ENCODE measurements around the gene HADH. TPM values are rescaled to one million over a fixed set of nuclear protein-coding genes. Genes with fewer than 3 reads are reported as not detected.
"Not testable (repeated sequence)": the region's sequence is repeated elsewhere in the genome, so short reads cannot be mapped to it uniquely, and the experiment has no call there.

The HADH gene
- total RNA-seq: 10 to 100 TPM; 49.0 to 50.6 TPM

DNA sequence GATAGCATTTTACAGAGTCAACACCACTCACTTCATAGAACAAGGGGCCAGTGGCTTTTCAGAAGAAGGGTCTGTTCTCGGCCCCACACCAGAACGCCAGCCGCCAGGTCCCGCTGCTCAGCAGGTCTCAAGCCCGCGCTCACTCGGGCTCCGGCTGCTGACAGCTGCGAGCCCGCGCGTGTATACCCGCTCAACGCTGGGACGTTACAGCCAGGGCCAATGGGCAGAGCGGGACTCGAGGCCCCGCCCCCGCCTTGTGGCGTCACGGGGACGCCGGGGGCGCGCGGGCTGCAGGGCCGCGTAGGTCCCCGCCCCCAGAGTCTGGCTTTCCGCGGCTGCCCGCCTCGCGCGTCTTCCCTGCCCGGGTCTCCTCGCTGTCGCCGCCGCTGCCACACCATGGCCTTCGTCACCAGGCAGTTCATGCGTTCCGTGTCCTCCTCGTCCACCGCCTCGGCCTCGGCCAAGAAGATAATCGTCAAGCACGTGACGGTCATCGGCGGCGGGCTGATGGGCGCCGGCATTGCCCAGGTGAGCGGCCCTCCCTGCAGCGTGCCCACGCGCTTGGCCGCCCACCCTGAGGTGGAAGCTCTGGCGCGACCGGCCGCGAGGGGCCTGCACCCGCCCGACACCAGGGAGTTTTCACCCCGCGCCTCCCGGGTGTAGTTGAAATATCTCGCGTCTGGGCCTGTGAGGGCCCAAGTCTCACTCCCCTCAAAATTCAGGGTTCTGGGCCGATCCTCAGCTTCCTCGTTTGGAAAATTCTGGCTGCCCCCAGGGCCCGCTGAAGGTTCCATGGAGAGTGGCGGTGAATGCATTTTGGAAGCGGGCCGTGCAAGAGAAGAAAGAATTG is at the start of gene HADH:
HADH (plus strand) TSS at position 353 of the 850 bp plus-strand sequence; CDS start at position 397, 44 bp downstream.
- peak; percentile 95 for DNase-seq
- H3K27me3 Mint-ChIP-seq: no peaks in the 10 kb centered on the region
- CTCF ChIA-PET: no interaction called here
- no peaks in the 10 kb centered on the region for H3K9me3 Mint-ChIP-seq
- H3K36me3 Mint-ChIP-seq: peaks cover 1% of the 10 kb centered on the region
- H3K4me3 Mint-ChIP-seq: peak within 1 kb of the TSS; percentile 85
- peaks cover 36% of the 10 kb centered on the region for H3K4me1 Mint-ChIP-seq (ENCODE audit: low read depth)
- intact Hi-C loops (cut with micrococcal nuclease): loop anchor here (1.0 to 2.0 kb wide), 4 partner anchors 58 to 631 kb away; partner anchors contain the start of genes CYP2U1, PAPSS1 and RPL34
- POLR2A ChIA-PET: interaction anchor here (0.7 to 1.2 kb wide), 2 partner anchors 38 to 182 kb away, joined by 3 read pairs; no protein-coding TSS in a partner anchor
- H3K27ac Mint-ChIP-seq: peak within 1 kb of the TSS; percentile 76

DNA sequence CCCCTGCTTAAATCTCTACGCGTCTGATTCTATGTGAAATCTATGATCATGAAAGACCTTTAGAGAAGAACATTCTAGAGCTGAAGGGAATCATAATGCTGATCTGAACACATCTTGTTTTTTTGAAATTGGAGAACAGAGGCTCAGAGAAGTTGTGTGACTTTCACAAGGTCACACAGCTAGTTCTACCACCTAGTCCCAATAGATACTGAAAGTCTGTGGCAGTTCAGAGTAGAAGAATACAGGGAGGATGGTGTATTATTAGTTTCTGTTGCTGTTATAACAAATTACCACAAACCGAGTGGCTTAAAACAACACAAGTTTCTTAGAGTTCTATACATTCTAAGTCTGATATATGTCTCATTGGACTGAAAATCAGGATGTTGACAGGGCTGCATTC is 43.9 kb upstream of the HADH start:
- Mint-ChIP-seq H3K4me3 (no peak overlapping the region), H3K4me1 (ENCODE audit: low read depth) (no peaks in the 10 kb centered on the region), H3K27me3 (no peaks in the 10 kb centered on the region), H3K36me3 (peaks cover 16% of the 10 kb centered on the region), H3K27ac (no peak overlapping the region), H3K9me3 (no peaks in the 10 kb centered on the region)
- DNase-seq: no peak
- CTCF ChIA-PET: no interaction called here
- POLR2A ChIA-PET: no interaction called here
- intact Hi-C loops (cut with micrococcal nuclease): no loop called here

DNA sequence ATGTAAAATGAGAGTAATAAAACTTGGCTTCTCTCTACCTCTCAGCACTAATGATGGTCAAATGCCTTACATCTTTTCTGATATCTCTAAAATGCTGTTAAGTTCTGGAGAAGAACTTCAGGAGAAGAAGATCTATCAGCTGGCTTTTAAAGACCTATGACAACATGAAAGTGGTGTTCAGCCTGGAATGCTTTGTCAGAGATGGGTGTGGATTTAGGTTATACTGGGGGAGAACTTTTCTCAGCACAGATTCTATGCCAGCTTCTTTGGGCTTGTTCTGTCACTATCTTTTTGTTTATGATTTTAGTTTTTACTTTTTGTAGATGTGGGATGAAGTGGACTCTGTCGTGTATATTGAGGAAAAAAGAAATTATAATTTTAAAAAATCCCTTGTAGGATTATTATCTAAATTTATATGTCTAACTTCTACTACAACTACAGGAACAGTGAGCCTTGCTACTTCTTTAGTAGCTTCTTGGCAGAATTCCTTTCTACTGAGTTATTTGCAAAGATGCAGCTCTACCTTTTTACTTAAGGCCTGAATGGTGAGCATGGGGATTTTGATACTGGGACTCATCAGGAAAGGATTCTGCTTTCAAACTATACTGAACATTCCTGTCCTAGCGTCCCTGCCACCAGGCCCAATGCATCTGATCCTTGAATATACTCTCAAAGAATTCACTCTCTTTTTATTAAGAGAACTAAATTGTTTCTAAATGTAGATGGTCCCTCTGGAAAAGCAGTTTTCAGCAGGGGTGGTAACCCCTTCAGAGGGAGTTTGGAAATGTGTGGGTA is 38.7 kb upstream of the HADH start:
- intact Hi-C loops (cut with micrococcal nuclease): no loop called here

DNA sequence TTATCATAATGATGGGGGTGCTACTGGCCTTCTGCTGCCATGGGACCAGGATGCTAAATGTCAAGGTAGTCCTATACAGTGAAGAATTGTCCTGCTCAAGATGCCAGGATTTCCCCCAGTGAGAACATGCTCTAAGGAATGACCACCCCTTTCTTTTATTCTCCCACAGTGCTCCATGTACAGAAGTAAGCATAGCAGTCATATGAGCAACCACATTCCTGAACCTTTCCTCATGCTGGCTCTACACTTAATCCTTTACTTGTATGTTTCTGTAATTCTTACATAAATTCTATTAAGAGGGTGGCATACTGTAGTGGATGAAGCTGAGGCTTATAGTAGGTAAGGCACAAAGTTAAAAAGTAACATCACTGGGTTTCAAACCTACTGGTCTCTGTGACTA is 38.1 kb upstream of the HADH start:
- peaks cover 2% of the 10 kb centered on the region for H3K27me3 Mint-ChIP-seq
- H3K4me3 Mint-ChIP-seq: no peak overlapping the region
- POLR2A ChIA-PET: no interaction called here
- intact Hi-C loops (cut with micrococcal nuclease): no loop called here
- no peaks in the 10 kb centered on the region for H3K4me1 Mint-ChIP-seq (ENCODE audit: low read depth)
- H3K36me3 Mint-ChIP-seq: peaks cover 22% of the 10 kb centered on the region
- no peak for DNase-seq
- peaks cover 13% of the 10 kb centered on the region for H3K9me3 Mint-ChIP-seq
- H3K27ac Mint-ChIP-seq: no peak overlapping the region
- CTCF ChIA-PET: no interaction called here

More for the DNA sequence above, 38.7 kb upstream of the HADH start:
- H3K27me3 Mint-ChIP-seq: peaks cover 2% of the 10 kb centered on the region
- peaks cover 7% of the 10 kb centered on the region for H3K9me3 Mint-ChIP-seq
- no peak overlapping the region for H3K4me3 Mint-ChIP-seq
- H3K36me3 Mint-ChIP-seq: peaks cover 18% of the 10 kb centered on the region
- H3K4me1 Mint-ChIP-seq (ENCODE audit: low read depth): no peaks in the 10 kb centered on the region
- POLR2A ChIA-PET: no interaction called here
- CTCF ChIA-PET: no interaction called here
- H3K27ac Mint-ChIP-seq: no peak overlapping the region
- DNase-seq: no peak

DNA sequence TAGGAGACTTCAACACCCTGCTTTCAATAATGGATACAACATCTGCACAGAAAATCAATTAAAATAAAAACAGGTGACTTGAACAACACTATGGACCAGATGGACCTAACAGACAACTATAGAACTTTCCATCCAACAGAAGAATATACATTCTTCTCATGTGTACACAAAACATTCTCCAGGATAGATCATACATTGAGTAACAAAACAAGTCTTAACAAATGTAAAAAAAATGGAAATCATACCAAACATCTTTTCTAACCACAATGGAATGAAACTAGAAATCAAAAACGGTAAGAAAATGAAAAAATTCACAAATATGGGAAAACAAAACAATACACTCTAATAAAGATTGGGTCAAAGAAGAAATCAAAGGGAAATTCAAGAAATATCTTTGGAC is 33.7 kb upstream of the HADH start:
- no peak for DNase-seq
- POLR2A ChIA-PET: no interaction called here
- Mint-ChIP-seq H3K9me3 (peaks cover 19% of the 10 kb centered on the region), H3K4me3 (no peak overlapping the region), H3K4me1 (ENCODE audit: low read depth) (no peaks in the 10 kb centered on the region), H3K27ac (no peak overlapping the region), H3K27me3 (peaks cover 3% of the 10 kb centered on the region), H3K36me3 (peaks cover 17% of the 10 kb centered on the region)
- intact Hi-C loops (cut with micrococcal nuclease): no loop called here
- CTCF ChIA-PET: no interaction called here

DNA sequence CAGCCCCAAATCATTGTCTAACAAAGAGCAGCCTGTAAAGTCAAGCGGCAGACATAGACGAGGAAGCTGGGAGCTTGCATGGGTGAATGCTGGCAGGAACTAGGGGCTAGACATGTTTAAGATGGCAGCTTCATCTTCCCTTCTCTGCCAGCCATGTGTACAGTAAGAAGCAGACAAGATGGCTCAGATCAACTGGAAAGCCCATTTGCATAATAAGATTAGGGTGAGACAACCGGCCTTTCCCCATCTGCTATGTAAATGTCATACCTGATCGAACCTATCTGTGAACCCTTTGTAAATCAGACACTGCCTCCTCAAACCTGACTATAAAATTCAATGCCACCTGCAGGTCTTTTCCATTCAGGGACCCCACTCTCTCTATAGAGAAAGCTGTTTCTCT is 22.8 kb upstream of the HADH start:
- Mint-ChIP-seq H3K4me1 (ENCODE audit: low read depth) (no peaks in the 10 kb centered on the region), H3K36me3 (no peaks in the 10 kb centered on the region), H3K27me3 (no peaks in the 10 kb centered on the region), H3K9me3 (peaks cover 5% of the 10 kb centered on the region), H3K27ac (no peak overlapping the region), H3K4me3 (no peak overlapping the region)
- POLR2A ChIA-PET: no interaction called here
- DNase-seq: no peak
- intact Hi-C loops (cut with micrococcal nuclease): no loop called here
- CTCF ChIA-PET: no interaction called here

DNA sequence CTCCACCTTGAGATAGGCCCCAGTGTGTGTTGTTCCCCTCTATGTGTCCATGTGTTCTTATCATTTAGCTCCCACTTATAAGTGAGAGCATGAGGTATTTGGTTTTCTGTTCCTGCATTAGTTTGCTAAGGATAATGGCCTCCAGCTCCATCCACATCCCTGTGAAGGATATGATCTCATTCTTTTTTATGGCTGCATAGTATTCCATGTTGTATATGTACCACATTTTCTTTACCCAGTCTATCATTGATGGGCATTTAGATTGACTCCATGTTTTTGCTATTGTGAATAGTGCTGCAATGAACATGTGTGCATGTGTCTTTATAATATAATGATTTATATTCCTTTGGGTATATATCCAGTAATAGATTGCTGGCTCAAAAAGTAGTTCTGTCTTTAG is 22.2 kb upstream of the HADH start:
- H3K4me1 Mint-ChIP-seq (ENCODE audit: low read depth); POLR2A ChIA-PET; intact Hi-C loops (cut with micrococcal nuclease); CTCF ChIA-PET; H3K4me3 Mint-ChIP-seq; H3K9me3 Mint-ChIP-seq; H3K27ac Mint-ChIP-seq; H3K36me3 Mint-ChIP-seq; DNase-seq; H3K27me3 Mint-ChIP-seq: not testable (repeated sequence)

DNA sequence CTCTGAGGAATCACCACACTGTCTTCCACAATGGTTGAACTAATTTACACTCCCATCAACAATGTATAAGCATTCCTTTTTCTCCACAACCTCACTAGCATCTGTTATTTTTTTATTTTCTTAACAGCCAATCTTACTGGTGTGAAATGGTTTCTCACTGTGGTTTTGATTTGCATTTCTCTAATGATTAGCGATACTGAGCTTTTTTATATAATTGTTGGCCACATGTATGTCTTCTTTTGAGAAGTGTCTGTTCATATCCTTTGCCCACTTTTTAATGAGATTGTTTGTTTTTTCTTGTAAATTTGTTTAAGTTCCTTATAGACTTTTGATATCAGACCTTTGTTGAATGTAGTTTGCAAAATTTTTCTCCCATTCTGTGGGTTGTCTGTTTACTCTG is 21.8 kb upstream of the HADH start:
- H3K4me1 Mint-ChIP-seq (ENCODE audit: low read depth); CTCF ChIA-PET; H3K9me3 Mint-ChIP-seq; H3K27ac Mint-ChIP-seq; POLR2A ChIA-PET; H3K4me3 Mint-ChIP-seq; H3K36me3 Mint-ChIP-seq; DNase-seq; intact Hi-C loops (cut with micrococcal nuclease); H3K27me3 Mint-ChIP-seq: not testable (repeated sequence)

DNA sequence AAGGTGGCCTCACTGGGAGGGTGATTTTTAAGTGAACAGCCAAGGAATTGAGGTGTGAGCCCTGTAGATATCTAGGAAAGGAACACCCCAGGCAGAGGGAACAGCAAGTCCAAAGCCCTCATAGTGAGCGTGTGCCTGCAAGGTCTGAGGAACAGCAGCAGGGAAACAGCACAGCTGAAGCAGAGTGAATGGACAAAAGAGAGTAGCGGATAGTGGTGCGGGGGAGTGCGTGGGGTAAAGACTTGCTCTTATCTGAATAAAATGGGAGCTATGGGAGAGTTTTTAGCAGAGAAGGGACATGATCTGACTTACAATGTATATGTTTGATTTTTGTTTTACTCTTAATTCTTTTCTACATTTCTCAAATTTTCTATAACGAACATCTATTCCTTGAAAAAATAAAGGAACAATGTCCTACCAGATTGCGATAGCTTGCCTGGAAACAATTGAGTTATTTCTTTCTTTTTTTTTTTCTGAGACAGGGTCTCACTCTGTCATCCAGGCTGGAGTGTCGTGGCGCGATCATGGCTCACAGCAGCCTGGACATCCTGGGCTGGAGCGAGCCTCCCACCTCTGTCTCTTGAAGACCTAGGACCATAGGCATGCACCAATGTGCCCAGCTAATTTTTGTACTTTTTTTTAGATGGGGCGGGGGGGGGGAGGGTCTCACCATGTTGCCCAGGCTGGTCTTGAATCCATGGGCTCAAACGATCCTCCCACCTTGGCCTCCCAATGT is 19.5 kb upstream of the HADH start:
- no peaks in the 10 kb centered on the region for H3K36me3 Mint-ChIP-seq
- ChIA-PET CTCF (no interaction called here), POLR2A (no interaction called here)
- H3K4me1 Mint-ChIP-seq (ENCODE audit: low read depth): no peaks in the 10 kb centered on the region
- H3K4me3 Mint-ChIP-seq: no peak overlapping the region
- H3K27me3 Mint-ChIP-seq: no peaks in the 10 kb centered on the region
- no peak for DNase-seq
- H3K9me3 Mint-ChIP-seq: peaks cover 5% of the 10 kb centered on the region
- H3K27ac Mint-ChIP-seq: no peak overlapping the region
- intact Hi-C loops (cut with micrococcal nuclease): no loop called here

DNA sequence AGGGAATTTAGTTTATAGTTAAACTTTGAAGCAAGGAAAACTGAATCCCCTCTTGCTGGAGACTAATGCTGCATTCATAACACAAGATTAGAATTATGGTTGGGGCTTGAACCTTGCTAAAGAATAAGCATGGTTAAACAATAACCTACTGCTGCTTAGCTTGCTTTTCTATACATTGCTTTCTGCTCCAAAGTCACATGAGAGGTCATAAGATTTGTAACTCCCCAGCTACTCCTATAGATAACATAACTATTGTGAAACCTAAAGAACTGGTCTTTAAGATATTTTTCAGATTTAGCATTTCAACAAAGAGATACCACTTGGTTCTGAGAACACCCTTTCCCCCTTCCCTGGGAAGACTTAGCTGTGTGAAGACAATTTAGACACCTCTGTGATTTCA is 17.1 kb upstream of the HADH start:
- POLR2A ChIA-PET: no interaction called here
- intact Hi-C loops (cut with micrococcal nuclease): no loop called here

DNA sequence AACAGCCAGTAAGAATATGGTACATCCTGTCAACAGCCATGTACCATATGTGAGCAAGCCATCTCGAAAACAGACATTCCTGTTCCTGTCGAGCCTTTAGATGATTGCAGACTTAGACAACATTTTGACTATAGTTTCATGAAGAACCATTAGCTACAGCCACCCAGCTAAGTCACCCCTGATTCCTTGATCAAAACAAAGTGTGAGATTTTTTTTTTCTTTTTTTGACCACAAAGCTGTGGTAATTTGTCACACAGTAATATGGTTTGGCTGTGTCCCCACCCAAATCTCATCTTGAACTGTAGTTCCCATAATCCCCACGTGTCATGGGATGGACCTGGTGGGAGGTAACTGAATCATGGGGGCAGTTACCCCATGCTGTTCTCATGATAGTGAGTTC is 15.2 kb upstream of the HADH start:
- intact Hi-C loops (cut with micrococcal nuclease): no loop called here
- no peak for DNase-seq
- Mint-ChIP-seq H3K36me3 (no peaks in the 10 kb centered on the region), H3K27ac (no peak overlapping the region), H3K4me3 (no peak overlapping the region), H3K27me3 (no peaks in the 10 kb centered on the region), H3K4me1 (ENCODE audit: low read depth) (no peaks in the 10 kb centered on the region), H3K9me3 (no peaks in the 10 kb centered on the region)
- ChIA-PET CTCF (no interaction called here), POLR2A (no interaction called here)

More for the DNA sequence above, 17.1 kb upstream of the HADH start:
- H3K9me3 Mint-ChIP-seq: no peaks in the 10 kb centered on the region
- no peak overlapping the region for H3K27ac Mint-ChIP-seq
- no peaks in the 10 kb centered on the region for H3K27me3 Mint-ChIP-seq
- no peak overlapping the region for H3K4me3 Mint-ChIP-seq
- CTCF ChIA-PET: no interaction called here
- DNase-seq: no peak
- no peaks in the 10 kb centered on the region for H3K4me1 Mint-ChIP-seq (ENCODE audit: low read depth)
- no peaks in the 10 kb centered on the region for H3K36me3 Mint-ChIP-seq

DNA sequence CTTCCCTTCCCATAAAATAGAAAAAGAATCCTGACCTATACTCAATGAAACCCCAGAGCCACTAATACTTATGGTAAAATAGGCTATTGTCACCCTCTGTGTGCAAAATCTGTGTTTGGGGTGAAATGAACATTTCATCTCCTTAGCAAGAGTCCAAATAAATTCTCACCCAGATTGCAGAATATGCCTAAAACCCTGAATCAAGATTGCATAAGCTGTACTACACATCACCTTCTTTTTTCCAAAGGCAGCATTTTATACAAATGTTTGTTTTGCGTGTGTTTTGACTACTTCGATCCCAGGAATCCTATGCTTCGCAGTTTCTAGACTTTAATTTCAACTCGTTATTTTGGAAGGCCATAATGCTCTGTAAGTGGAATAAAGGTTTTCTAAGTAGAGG is 12.2 kb upstream of the HADH start:
- peaks cover 6% of the 10 kb centered on the region for H3K36me3 Mint-ChIP-seq
- no peaks in the 10 kb centered on the region for H3K27me3 Mint-ChIP-seq
- no peaks in the 10 kb centered on the region for H3K4me1 Mint-ChIP-seq (ENCODE audit: low read depth)
- POLR2A ChIA-PET: no interaction called here
- intact Hi-C loops (cut with micrococcal nuclease): no loop called here
- CTCF ChIA-PET: no interaction called here
- H3K4me3 Mint-ChIP-seq: no peak overlapping the region
- no peak overlapping the region for H3K27ac Mint-ChIP-seq
- peaks cover 9% of the 10 kb centered on the region for H3K9me3 Mint-ChIP-seq
- no peak for DNase-seq

All from activated CD4-positive, alpha-beta memory T cell treated with anti-CD3 and anti-CD28 coated beads for 36 hours (primary cell).